Endothelial cell of umbilical vein (primary cell): ENCODE measurements around the gene ABHD5. TPM values are rescaled to one million over a fixed set of nuclear protein-coding genes. Genes with fewer than 3 reads are reported as not detected.
"Not testable (repeated sequence)": the region's sequence is repeated elsewhere in the genome, so short reads cannot be mapped to it uniquely, and the experiment has no call there.

ENCODE experiments used
- BruUV-seq: library from RNA; stranded (reverse); fragments of 400-500 nt; replicated peaks from 2 replicates; lab custom pipeline; 2021; lab: Mats Ljungman, UMichigan
- CTCF ChIA-PET: fragments of 300-600, 350-600 bp; sonication (Branson Sonifier 250); formaldehyde crosslinking; loops from one replicate; lab custom pipeline; 2021; ENCODE audit warnings: antibody characterized with exemption, inconsistent platforms; lab: Charles Lee
- POLR2A ChIA-PET: fragments of 300-600, 350-600 bp; sonication (Branson Sonifier 250); formaldehyde crosslinking; loops from one replicate; lab custom pipeline; 2021; ENCODE audit warnings: antibody characterized with exemption, inconsistent platforms; lab: Charles Lee
- DNase-seq: peaks from one replicate; pipeline ENCODE4 v3.0.0-alpha.2; 2011; ENCODE audit warnings: low read depth, low spot score
- FAIRE-seq: peaks from 2 replicates; lab custom pipeline; 2011; peaks lifted over from hg19 to GRCh38; lab: Jason Lieb, UNC
- H2AFZ ChIP-seq: 2 replicates; pipeline ENCODE4 v1.6.0; 2012; ENCODE audit warnings: low read depth, low read length, control low read depth, inconsistent platforms
- H3K27ac ChIP-seq: 2 replicates; pipeline ENCODE4 v1.5.1; 2011; ENCODE audit warnings: low read depth, mild to moderate bottlenecking, control low read depth, low read length, moderate library complexity; ENCODE audit not compliant: insufficient read depth
- H3K27me3 ChIP-seq, 2 experiments: 2 replicates each; pipeline versions ENCODE4 v1.6.0 to v1.6.1; 2011; ENCODE audit warnings: low read length in 2 of 2, mixed read lengths in 1 of 2; ENCODE audit not compliant: control insufficient read depth in 2 of 2, insufficient read depth in 2 of 2
- H3K36me3 ChIP-seq, 2 experiments: 2 replicates in 1 of 2; 3 replicates in 1 of 2; pipeline ENCODE4 v1.5.1; 2011; ENCODE audit warnings: low read length in 2 of 2, mild to moderate bottlenecking in 1 of 2, moderate library complexity in 1 of 2; ENCODE audit not compliant: control insufficient read depth in 2 of 2, insufficient read depth in 2 of 2; ENCODE audit errors: extremely low read depth in 1 of 2
- H3K4me1 ChIP-seq: 3 replicates; pipeline ENCODE4 v1.5.1; 2011; ENCODE audit warnings: mild to moderate bottlenecking, low read length; ENCODE audit not compliant: control insufficient read depth, insufficient read depth; ENCODE audit errors: extremely low read depth
- H3K4me2 ChIP-seq: 2 replicates; pipeline ENCODE4 v1.6.1; 2011; ENCODE audit warnings: low read length, control low read depth, mixed read lengths; ENCODE audit not compliant: insufficient read depth
- H3K4me3 ChIP-seq, 3 experiments: fragments of 200-600 bp in 1 of 3; sonication (generic), shearing (Covaris generic) in 1 of 3; replicated peaks in 1 of 3; 2 replicates each; pipeline ENCODE4 v1.5.1; 2011 to 2016; ENCODE audit warnings: control low read depth in 3 of 3, low read length in 3 of 3, mild to moderate bottlenecking in 2 of 3, inconsistent platforms in 1 of 3, low read depth in 1 of 3, moderate library complexity in 1 of 3; ENCODE audit not compliant: insufficient read depth in 1 of 3
- H3K79me2 ChIP-seq: 2 replicates; pipeline ENCODE4 v1.6.0; 2012; ENCODE audit warnings: low read length, inconsistent platforms; ENCODE audit not compliant: control insufficient read depth, insufficient read depth
- H3K9ac ChIP-seq: replicated peaks from 2 replicates; pipeline ENCODE3; 2011; ENCODE audit warnings: low read length, control low read depth; ENCODE audit not compliant: insufficient read depth; ENCODE audit errors: extremely low read depth
- H3K9me1 ChIP-seq: replicated peaks from 3 replicates; pipeline ENCODE4 v1.6.0; 2011; ENCODE audit warnings: mild to moderate bottlenecking, low read length; ENCODE audit not compliant: control insufficient read depth, insufficient read depth; ENCODE audit errors: extremely low read depth
- H3K9me3 ChIP-seq: replicated peaks from 2 replicates; pipeline ENCODE4 v1.5.1; 2012; ENCODE audit warnings: low read length, inconsistent platforms; ENCODE audit not compliant: control insufficient read depth, insufficient read depth
- H4K20me1 ChIP-seq: replicated peaks from 2 replicates; pipeline ENCODE3; 2011; ENCODE audit warnings: mild to moderate bottlenecking, low read length; ENCODE audit not compliant: control insufficient read depth, insufficient read depth; ENCODE audit errors: extremely low read depth
- dilution Hi-C: fragments of 300-500 bp; cut with MboI; formaldehyde crosslinking; loops from one replicate; pipeline ENCODE4 v1.15.0; 2019; ENCODE audit warnings: low sequenced_read_pairs; ENCODE audit not compliant: extremely low pct_ligation_motif_present
- intact Hi-C: fragments of 100-400 bp; cut with micrococcal nuclease; formaldehyde crosslinking; loops from one replicate; pipeline ENCODE4 v1.10.0; 2022
- polyA plus RNA-seq, 4 experiments: library from polyadenylated mRNA; depleted of rRNA in 3 of 4; stranded (reverse) in 3 of 4; unstranded in 1 of 4; fragments of >200 nt; gene quantifications; 2 replicates each; pipeline versions ENCODE4 v1.2.1 to v1.2.3, GENCODE V29; 2011 to 2012; ENCODE audit warnings: missing spikeins in 1 of 4
- total RNA-seq: library from RNA; stranded (reverse); gene quantifications from 2 replicates; pipeline ENCODE4 v1.2.3, GENCODE V29; 2021

Gene ABHD5
- total and polyA plus RNA-seq, 2 donors (not counting 3 experiments of a cell fraction or from before 2014, with no cell fraction given) = 10.0 to 21.2 TPM

GRCh38 chr3:43678887-43679449 is 11.8 kb upstream of the ABHD5 start:
- FAIRE-seq, H3K4me1 ChIP-seq, H3K36me3 ChIP-seq, dilution Hi-C loops, H3K27me3 ChIP-seq, H3K27ac ChIP-seq, H2AFZ ChIP-seq, POLR2A ChIA-PET, CTCF ChIA-PET, H3K9me1 ChIP-seq, H3K4me3 ChIP-seq, intact Hi-C loops, H3K79me2 ChIP-seq, H3K9me3 ChIP-seq, BruUV-seq, H3K9ac ChIP-seq, H4K20me1 ChIP-seq, H3K4me2 ChIP-seq, DNase-seq: not testable (repeated sequence)

- DNase-seq, H4K20me1 ChIP-seq, H3K36me3 ChIP-seq, H3K27me3 ChIP-seq, H3K9me3 ChIP-seq, CTCF ChIA-PET, H3K9me1 ChIP-seq, dilution Hi-C loops, H3K79me2 ChIP-seq, H3K4me3 ChIP-seq, FAIRE-seq, H3K4me1 ChIP-seq, H3K4me2 ChIP-seq, H3K27ac ChIP-seq, H3K9ac ChIP-seq, BruUV-seq, intact Hi-C loops, H2AFZ ChIP-seq, POLR2A ChIA-PET: not testable (repeated sequence)
Measured at GRCh38 chr3:43680857-43681256, 9.9 kb upstream of the ABHD5 start.
